ENCODE measurements around the gene UBA3. TPM values are rescaled to one million over a fixed set of nuclear protein-coding genes. Genes with fewer than 3 reads are reported as not detected.

The UBA3 gene
- total RNA-seq, 1 experiment from 2014 or later = 67.2 TPM

DNA sequence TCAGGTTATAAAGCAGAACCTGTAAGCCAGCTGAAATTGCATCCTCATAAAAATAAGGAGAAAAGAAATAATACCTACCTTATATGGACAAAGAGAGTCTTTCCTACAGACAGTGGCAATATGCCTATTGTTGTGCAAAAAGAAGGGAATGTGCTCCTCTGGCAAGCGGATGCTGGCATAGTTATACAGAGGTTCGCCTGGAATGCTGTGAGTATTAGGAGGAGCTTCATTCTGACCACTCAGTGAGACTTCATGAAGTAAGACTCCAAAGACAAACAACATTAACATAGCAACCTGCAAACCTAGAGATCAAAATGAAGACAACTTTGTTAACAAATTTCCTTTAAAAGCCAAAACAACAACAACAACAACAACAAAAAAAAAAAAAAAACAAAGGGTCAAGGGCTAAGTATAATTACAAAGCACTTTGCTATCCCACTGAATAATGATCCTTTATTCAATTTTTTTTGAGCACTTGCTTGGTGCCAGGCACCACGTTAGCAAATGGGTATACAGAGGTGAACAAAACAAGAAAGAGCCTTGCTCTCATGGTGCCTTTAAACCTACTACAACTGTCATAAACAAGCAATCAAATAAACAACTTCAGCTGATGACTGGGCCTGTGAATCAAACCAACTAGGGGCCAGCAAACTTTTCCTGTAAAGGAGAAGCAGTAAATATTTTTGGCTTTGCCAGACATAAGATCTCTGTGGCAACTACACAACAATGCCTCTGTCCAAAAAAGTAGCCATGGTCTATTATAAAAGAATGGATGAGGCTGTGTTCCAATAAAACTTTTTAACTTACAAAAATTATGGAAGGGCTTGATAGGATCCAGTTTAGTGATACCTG is 70.4 kb downstream of the UBA3 start:
- TF ChIP-seq, protein P1, sequence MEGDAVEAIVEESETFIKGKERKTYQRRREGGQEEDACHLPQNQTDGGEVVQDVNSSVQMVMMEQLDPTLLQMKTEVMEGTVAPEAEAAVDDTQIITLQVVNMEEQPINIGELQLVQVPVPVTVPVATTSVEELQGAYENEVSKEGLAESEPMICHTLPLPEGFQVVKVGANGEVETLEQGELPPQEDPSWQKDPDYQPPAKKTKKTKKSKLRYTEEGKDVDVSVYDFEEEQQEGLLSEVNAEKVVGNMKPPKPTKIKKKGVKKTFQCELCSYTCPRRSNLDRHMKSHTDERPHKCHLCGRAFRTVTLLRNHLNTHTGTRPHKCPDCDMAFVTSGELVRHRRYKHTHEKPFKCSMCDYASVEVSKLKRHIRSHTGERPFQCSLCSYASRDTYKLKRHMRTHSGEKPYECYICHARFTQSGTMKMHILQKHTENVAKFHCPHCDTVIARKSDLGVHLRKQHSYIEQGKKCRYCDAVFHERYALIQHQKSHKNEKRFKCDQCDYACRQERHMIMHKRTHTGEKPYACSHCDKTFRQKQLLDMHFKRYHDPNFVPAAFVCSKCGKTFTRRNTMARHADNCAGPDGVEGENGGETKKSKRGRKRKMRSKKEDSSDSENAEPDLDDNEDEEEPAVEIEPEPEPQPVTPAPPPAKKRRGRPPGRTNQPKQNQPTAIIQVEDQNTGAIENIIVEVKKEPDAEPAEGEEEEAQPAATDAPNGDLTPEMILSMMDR (conservative IDR thresholded peaks at IDR 0.05) = no peak
- Histone ChIP-seq H3K79me1 (ENCODE audit: insufficient read depth, low read depth, low read length, poor library complexity, severe bottlenecking) (no peaks in the 10 kb centered on the region), H4K91ac (ENCODE audit: insufficient read length, low read depth, low read length) (no peak overlapping the region), H3K79me2 (ENCODE audit: insufficient read depth, low read length) (no peaks in the 10 kb centered on the region), H3K23me2 (ENCODE audit: insufficient read length, low read depth, low read length, poor library complexity, severe bottlenecking) (peaks cover 4% of the 10 kb centered on the region), H3K56ac (ENCODE audit: insufficient read length, low read depth, low read length) (no peak overlapping the region), H2BK20ac (ENCODE audit: low read depth, low read length, poor library complexity, severe bottlenecking) (no peak overlapping the region), H3K14ac (ENCODE audit: insufficient read depth, low read length) (peak overlapping the region; percentile 81; the same call in 1 of the 2 replicates), H3K9ac (ENCODE audit: extremely low read depth, insufficient read length, low read length) (peak overlapping the region; percentile 21), H2BK120ac (ENCODE audit: low read depth, low read length, poor library complexity, severe bottlenecking) (peak overlapping the region; percentile 75), H3K4me1 (ENCODE audit: insufficient read depth, low read length) (peaks cover 11% of the 10 kb centered on the region; the same call in 1 of the 2 replicates), H3K9me3 (ENCODE audit: control insufficient read depth, low read depth, low read length) (no peaks in the 10 kb centered on the region), H4K8ac (replicated peaks; ENCODE audit: insufficient read length, low read depth, low read length) (no peak overlapping the region), H2BK15ac (ENCODE audit: low read depth, low read length) (no peak overlapping the region), H3K27me3 (ENCODE audit: insufficient read depth, low read length) (no peaks in the 10 kb centered on the region), H3K4me2 (ENCODE audit: insufficient read depth, insufficient read length, low read length) (no peak overlapping the region), H3K23ac (ENCODE audit: insufficient read length, low read depth, low read length) (no peak overlapping the region), H3K18ac (ENCODE audit: insufficient read length, low read depth, low read length) (peak overlapping the region; percentile 77), H3T11ph (ENCODE audit: low read length) (peak overlapping the region; percentile 93), H3K4ac (ENCODE audit: low read depth, low read length) (no peak overlapping the region; the same call in 1 of the 2 replicates), H4K5ac (ENCODE audit: insufficient read length, low read depth, low read length) (no peak overlapping the region), H2BK12ac (ENCODE audit: insufficient read length, low read depth, low read length) (peak overlapping the region; percentile 51), H2BK5ac (ENCODE audit: insufficient read length, low read length) (no peak overlapping the region), H2AFZ (ENCODE audit: low read length) (no peak overlapping the region), H4K20me1 (ENCODE audit: control insufficient read depth, insufficient read depth, insufficient read length) (no peaks in the 10 kb centered on the region), H3K27ac (ENCODE audit: insufficient read length, low read depth, low read length) (peak overlapping the region; percentile 96), H2AK5ac (ENCODE audit: insufficient read length, low read length) (peak overlapping the region; percentile 21)
- DNase-seq = peak; percentile 82
- H3K36me3 Mint-ChIP-seq (ENCODE audit: insufficient read depth in 1 of 3, low read depth in 3 of 3) = peaks cover 4 to 37% (median 15%) of the 10 kb centered on the region in 3 experiments; a peak in 6 of 7 replicates
- H3K4me1 Mint-ChIP-seq = peaks cover 52 to 53% of the 10 kb centered on the region in 2 experiments
- no CpG with 5 or more reads among the region's 3 CpGs for WGBS (ENCODE audit: extremely low coverage, insufficient read length, low lambda C conversion rate)
- H3K27ac Mint-ChIP-seq = peak overlapping the region; percentile 63 to 99 (median 86)
- no peaks in the 10 kb centered on the region for H3K27me3 Mint-ChIP-seq (ENCODE audit: low read depth)
- peak overlapping the region; percentile 1 to 25; a peak in 2 of 5 replicates for H3K4me3 Mint-ChIP-seq
- H3K9me3 Mint-ChIP-seq = no peaks in the 10 kb centered on the region
